Measurements from ENCODE around the gene SPAG6.
A peak's percentile ranks its signal among the peaks of the same experiment; 100 is the strongest.

The SPAG6 gene

GRCh38 chr10:22322641-22323160 lies 22.6 kb upstream of the SPAG6 start:
- DNase-seq (no peak), ATAC-seq (ENCODE audit: insufficient read depth, low read depth) (no peak)
- peaks cover 29% of the 10 kb centered on the region for H3K27me3 ChIP-seq (ENCODE audit: insufficient read depth, low read length, poor library complexity)
- peaks cover 51% of the 10 kb centered on the region for H3K79me2 ChIP-seq (ENCODE audit: insufficient read depth, low read length)
- H3K36me3 ChIP-seq (ENCODE audit: insufficient read depth, low read length): peaks cover 17% of the 10 kb centered on the region
- H3K9ac ChIP-seq (ENCODE audit: low read depth, low read length): peak overlapping the region; percentile 63
- peaks cover 72% of the 10 kb centered on the region for H3K4me1 ChIP-seq (ENCODE audit: insufficient read depth, low read length)
- peaks cover 3% of the 10 kb centered on the region for H3K9me3 ChIP-seq (ENCODE audit: insufficient read depth, low read length, severe bottlenecking)
- TF ChIP-seq EZH2 (IDR thresholded peaks at IDR 0.05; ENCODE audit: borderline replicate concordance, low read depth, low read length, severe bottlenecking): no peak
- no peak for TF ChIP-seq CTCF (IDR thresholded peaks at IDR 0.05; ENCODE audit: borderline replicate concordance, extremely low read depth, low read length, poor library complexity, severe bottlenecking)
- no peak overlapping the region for H2AFZ ChIP-seq (ENCODE audit: low read depth, low read length)
- H3K4me2 ChIP-seq (ENCODE audit: insufficient read depth, low read length): peak overlapping the region; percentile 73
- no peak overlapping the region for H3K27ac ChIP-seq (ENCODE audit: low read length)
- peaks cover 27% of the 10 kb centered on the region for H4K20me1 ChIP-seq (ENCODE audit: insufficient read depth, low read length)
- H3K4me3 ChIP-seq (ENCODE audit: low read depth in 1 of 2, low read length in 2 of 2): peak overlapping the region; percentile 58 to 72; a peak in 3 of 4 replicates

DNA sequence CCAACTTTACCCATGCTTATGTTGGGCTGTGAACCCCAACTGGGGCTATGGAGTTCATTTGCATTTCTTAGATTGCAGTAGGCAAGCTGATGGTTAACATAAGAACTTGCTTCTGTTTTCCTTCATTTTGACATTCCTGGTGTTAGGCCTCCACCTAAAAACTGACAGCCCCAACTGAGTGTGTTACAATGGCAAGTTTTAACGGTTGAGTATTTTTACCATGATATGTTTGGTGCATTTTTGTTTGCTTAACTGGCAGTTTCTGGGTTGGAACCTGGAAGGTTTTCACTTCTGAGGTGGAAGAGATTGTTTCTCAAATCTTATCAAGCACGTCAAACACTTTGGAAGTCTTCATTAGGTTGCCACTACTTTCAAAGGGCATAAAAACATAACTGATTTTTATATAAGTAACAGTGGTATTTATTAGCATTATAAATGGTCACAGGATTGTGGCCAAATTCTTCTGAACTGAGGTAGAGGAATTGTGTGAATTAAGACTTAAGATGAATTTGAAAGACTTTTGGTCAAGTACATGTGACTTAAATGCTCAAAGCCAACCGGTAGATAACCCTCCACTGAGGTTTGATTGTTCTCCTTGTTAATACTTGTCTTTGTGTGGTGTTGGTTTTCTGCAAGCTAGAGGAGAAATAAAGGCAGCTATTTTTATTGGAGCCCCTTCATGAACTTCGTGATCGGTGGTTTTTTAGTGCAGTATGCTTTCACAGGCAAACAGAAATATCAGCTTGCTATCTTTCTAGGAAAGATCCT lies 21.6 kb upstream of the SPAG6 start:
- no peak for ATAC-seq (ENCODE audit: insufficient read depth, low read depth)
- Histone ChIP-seq H3K27ac (ENCODE audit: low read length) (no peak overlapping the region), H3K27me3 (ENCODE audit: insufficient read depth, low read length, poor library complexity) (peaks cover 29% of the 10 kb centered on the region), H3K9ac (ENCODE audit: low read depth, low read length) (no peak overlapping the region), H3K79me2 (ENCODE audit: insufficient read depth, low read length) (peaks cover 44% of the 10 kb centered on the region), H4K20me1 (ENCODE audit: insufficient read depth, low read length) (peaks cover 25% of the 10 kb centered on the region), H3K4me2 (ENCODE audit: insufficient read depth, low read length) (peak overlapping the region; percentile 73), H3K4me3 (ENCODE audit: low read depth in 1 of 2, low read length in 2 of 2) (peak overlapping the region in 1 of 2 experiments; percentile 72; a peak in 1 of 4 replicates), H2AFZ (ENCODE audit: low read depth, low read length) (no peak overlapping the region), H3K9me3 (ENCODE audit: insufficient read depth, low read length, severe bottlenecking) (peaks cover 3% of the 10 kb centered on the region), H3K4me1 (ENCODE audit: insufficient read depth, low read length) (peaks cover 61% of the 10 kb centered on the region), H3K36me3 (ENCODE audit: insufficient read depth, low read length) (peaks cover 25% of the 10 kb centered on the region)
- TF ChIP-seq CTCF (IDR thresholded peaks at IDR 0.05; ENCODE audit: borderline replicate concordance, extremely low read depth, low read length, poor library complexity, severe bottlenecking) (no peak), EZH2 (IDR thresholded peaks at IDR 0.05; ENCODE audit: borderline replicate concordance, low read depth, low read length, severe bottlenecking) (peak; percentile 52)
- no peak for DNase-seq

GRCh38 chr10:22324413-22324812 lies 20.9 kb upstream of the SPAG6 start:
- Histone ChIP-seq H3K36me3 (ENCODE audit: insufficient read depth, low read length) (peaks cover 32% of the 10 kb centered on the region), H3K4me3 (ENCODE audit: low read depth in 1 of 2, low read length in 2 of 2) (peak overlapping the region in 1 of 2 experiments; percentile 67; a peak in 2 of 4 replicates), H3K27ac (ENCODE audit: low read length) (no peak overlapping the region), H3K4me2 (ENCODE audit: insufficient read depth, low read length) (peak overlapping the region; percentile 73), H4K20me1 (ENCODE audit: insufficient read depth, low read length) (peaks cover 25% of the 10 kb centered on the region), H2AFZ (ENCODE audit: low read depth, low read length) (no peak overlapping the region), H3K79me2 (ENCODE audit: insufficient read depth, low read length) (peaks cover 44% of the 10 kb centered on the region), H3K27me3 (ENCODE audit: insufficient read depth, low read length, poor library complexity) (peaks cover 29% of the 10 kb centered on the region), H3K9me3 (ENCODE audit: insufficient read depth, low read length, severe bottlenecking) (peaks cover 3% of the 10 kb centered on the region), H3K9ac (ENCODE audit: low read depth, low read length) (peak overlapping the region; percentile 56; the same call in 1 of the 2 replicates), H3K4me1 (ENCODE audit: insufficient read depth, low read length) (peaks cover 54% of the 10 kb centered on the region)
- no peak for DNase-seq
- ATAC-seq (ENCODE audit: insufficient read depth, low read depth): no peak
- TF ChIP-seq CTCF (IDR thresholded peaks at IDR 0.05; ENCODE audit: borderline replicate concordance, extremely low read depth, low read length, poor library complexity, severe bottlenecking) (no peak), EZH2 (IDR thresholded peaks at IDR 0.05; ENCODE audit: borderline replicate concordance, low read depth, low read length, severe bottlenecking) (no peak)
